Left forelimb (tissue), 1 donor: ENCODE data around the gene UNCX.

ENCODE experiments used
- DNase-seq: peaks from one replicate; pipeline ENCODE4 v3.0.0-alpha.2; 2018; ENCODE audit warnings: low spot score

UNCX gene

DNA sequence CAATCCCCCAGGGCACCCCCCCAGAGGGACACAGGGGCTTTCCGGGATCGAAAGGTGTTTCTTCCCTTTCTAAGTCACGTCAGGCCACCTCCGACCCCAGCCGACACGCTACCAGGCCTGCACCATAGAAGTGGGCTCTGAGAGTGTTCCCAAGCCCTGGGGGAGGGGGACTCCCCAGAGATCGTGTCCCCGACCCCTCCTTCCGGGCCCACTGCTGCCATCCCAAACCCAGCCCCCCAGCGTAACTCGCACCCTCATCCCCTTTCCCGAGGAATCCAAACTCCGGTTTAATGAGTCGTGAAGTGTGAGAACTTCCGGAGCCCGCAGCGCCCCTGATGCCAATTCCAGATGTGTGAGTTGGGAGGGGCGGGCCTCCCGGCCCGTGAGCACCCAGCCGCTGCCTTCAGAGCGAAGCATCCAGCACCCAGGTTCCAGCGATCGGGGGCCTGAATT, 11.3 kb downstream of the UNCX start:
- no peak for DNase-seq

DNA sequence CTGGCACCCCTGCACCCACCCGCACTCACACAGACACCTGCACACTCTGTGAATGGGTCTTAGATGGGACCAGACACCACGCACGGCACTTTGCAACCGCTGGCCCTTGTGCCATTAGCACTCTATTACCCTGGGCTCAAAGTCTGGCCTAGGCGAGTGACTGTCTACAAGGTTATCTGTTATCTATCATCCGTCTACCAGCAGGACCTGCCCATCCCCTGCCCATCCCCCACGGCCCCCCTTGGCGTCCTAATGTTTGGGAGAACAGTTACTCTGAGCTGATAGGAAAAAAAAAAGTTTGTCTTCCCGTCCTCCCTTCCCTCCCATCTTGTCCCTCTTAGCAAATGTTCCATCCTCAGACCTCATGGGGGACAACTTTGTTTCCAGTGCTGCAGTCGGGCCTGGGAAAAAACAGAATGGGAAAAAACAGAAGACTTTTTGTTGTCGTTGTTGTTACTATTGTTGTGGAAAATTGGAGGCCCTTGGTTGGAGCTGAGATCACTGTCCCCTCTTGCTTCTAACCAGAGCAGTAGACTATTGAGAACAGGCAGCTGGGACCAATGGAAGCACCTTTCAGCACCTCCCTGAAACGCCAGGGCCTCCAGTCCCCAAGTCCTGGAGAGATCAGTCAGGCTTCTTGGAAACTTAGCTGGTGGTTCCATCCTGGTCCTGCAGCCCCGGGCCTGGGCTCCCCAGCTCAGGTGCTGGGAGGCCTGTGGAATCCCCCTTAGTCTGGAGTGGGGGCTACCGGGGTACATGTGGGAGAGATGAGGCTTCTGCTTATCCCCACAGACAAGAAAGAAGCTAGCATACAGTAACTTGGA, 12.2 kb downstream of the UNCX start:
- DNase-seq: no peak

GRCh38 chr7:1245524-1246050, 12.9 kb downstream of the UNCX start:
- no peak for DNase-seq

DNA sequence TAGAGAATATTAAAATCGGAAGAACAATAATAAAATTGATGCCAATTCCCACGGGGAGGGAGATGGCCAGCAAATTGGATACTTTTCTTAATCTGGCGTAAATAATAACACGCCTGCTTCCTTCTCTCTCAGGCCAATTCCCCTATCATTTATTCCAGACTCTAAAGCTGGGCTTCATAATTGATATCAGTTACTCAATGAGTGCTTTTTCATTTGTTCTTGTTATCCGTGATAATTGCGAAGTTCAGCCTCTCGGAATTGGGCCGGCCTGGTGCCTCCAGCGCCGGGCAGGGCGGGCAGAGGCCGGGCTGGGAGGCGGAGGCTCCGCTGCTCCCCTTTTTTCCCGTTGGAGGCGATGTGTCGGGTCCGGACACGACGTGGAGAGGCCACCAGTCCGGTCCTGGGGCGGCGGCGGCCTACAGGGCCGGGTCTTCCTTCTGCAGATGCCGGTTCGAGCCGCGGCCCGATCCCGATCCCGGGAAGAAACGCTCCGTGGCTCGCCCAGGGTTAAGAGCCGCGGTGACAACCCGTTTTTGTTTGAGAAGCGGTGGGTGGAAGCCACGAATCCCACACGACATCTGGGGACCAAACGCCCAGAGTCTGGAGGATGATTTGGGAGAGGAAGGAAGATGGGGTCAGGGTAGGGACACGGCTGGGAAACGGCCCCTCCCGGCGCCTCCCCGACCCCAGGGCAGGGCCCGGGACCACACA, 13.6 kb downstream of the UNCX start:
- DNase-seq: no peak

DNA sequence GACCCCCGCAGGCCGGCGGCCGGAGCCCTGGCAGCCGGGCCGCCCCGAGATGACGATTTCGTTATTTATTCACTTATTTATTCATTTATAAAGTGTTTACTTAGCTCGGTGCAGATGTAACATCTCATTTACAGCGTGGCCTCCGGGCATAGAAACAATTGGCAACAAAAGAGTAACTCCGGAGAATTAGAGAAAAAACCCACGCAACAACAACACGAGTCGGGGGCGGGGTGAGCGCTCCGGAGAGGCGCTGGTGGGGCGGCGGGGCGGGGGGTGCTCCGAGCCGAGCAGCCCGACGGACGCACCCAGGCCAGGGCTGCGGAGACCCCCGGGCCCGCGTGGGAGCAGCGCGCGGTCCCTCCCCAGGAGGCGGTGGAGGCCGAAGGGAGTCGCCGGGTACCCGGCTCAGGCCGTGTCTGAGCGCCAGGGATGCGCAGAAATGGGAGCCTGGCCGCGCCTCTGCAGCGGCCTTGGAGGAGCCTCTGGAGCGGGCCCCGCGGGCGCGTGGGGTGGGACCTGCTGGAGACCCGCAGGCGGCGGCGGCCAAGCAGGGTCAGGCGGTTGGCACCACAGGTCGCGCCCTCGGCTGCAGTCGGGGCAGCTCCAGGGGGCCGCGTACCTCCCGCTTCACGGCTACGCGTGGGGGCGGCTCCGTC, 14.3 kb downstream of the UNCX start:
- no peak for DNase-seq

DNA sequence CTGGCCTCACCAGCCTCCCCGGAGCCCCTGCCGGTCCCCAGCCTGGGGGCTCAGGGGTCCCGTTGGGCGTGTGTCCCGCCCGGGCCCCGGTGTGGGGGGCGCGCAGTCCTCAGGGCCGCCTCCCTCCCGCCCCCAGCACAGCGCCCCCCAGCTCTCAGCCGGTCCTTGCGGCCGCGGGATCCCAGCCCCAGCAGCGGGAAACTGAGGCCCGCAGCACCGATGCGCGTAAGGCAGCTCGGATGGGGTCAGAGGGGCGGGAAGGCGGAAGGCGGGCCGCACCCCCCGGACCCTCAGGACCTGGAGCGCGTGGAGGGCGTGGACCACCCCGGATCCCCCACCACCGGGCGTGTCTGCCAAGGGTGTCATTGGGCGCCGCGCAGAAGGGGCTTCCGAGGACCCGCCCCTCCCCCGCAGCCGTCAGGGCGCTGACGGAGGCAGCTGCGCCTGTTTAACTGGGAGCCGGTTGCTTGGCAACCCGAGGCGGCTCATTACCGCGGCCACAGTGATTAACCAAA, 14.9 kb downstream of the UNCX start:
- no peak for DNase-seq

DNA sequence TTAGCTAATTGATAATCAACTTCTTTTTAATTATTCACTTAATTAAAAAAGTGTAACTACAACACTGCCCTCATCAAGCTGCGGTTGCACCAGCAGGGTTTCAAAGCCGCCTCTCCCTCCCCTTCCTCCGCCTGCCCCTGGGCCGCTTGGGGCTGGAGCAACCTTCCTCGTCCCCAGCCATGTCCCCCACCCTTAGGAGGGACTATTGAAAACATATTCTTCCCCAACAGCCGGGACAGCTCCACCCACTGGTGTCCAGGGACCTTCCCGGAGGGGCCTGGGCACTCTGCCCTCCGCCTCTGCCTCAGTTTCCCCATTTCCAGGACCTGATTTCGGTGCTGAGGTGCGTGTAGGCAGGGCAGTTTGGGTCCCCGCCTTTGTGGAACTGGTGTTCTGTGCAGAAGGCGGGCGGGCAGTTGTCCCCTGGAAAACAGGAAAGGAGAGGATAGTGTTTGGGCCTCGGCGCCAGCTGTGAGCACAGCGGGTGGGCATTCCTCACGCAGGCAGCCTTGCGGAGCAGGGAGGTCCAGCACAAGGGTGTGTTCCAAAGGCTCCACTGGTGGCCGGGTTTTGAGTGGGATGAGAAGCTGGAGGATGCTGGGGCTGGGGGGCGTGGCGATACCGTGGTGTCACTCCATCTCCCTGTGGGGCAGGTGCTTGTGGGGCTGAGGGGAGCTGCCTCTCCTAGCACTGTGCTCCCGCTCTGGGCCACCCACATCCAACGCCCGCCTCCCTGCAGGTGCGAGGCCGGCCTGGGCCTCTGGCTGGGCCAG, 15.7 kb downstream of the UNCX start:
- DNase-seq: no peak

DNA sequence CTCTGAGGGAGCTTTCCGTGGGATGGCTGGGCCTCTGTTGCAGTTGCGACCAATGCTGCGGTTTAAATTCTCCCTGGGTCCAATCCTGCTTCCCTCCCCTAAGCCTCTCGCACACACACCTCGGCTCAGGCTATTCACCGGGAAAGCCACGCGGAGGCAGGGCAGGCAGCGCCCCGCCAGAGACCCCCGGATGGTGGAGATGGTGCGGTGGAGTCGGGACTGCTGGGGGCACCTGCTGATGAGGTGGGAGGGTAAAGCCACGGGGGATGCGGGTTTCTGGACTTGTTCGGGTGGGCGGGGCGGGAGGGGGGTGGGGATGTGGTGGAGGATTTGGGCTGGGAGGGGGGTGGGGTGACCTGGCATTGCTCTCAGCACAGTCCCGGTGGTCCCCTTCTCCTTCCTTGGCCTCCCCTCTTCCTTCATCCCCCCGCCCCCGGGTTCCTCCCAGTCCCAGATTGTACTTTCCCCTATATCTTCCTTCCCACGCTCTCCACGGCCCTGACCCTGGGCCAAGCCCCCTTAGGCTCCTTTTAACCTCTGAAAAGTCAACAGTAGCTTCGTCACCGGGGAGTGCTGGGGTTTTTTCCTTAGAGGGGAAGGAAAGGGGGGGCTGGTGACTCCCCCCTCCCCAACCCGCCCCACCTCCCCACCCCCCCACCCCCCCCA, 16.4 kb downstream of the UNCX start:
- DNase-seq: no peak

DNA sequence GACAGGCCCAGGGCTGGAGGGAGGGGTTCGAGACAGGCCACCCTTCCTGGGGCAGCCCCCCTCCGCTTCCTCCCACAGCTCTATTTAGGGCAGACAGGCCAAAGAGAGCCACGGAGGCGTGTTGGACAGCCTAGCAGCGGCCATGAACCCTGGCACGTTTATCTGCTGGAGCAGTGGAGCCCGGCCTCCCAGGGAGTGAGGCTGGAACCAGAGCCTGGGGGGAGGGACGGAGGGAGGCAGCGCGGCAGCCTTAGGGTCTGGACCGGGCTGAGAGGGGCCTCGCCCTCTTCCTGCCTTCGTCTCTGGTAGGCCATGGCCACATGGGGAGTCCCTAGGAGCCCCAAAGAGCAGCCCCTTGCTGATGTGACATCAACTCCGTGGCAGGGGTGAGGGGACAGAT, 17.1 kb downstream of the UNCX start:
- no peak for DNase-seq

- no peak for DNase-seq
Observed at GRCh38 chr7:1250901-1251300, 18.2 kb downstream of the UNCX start.

DNA sequence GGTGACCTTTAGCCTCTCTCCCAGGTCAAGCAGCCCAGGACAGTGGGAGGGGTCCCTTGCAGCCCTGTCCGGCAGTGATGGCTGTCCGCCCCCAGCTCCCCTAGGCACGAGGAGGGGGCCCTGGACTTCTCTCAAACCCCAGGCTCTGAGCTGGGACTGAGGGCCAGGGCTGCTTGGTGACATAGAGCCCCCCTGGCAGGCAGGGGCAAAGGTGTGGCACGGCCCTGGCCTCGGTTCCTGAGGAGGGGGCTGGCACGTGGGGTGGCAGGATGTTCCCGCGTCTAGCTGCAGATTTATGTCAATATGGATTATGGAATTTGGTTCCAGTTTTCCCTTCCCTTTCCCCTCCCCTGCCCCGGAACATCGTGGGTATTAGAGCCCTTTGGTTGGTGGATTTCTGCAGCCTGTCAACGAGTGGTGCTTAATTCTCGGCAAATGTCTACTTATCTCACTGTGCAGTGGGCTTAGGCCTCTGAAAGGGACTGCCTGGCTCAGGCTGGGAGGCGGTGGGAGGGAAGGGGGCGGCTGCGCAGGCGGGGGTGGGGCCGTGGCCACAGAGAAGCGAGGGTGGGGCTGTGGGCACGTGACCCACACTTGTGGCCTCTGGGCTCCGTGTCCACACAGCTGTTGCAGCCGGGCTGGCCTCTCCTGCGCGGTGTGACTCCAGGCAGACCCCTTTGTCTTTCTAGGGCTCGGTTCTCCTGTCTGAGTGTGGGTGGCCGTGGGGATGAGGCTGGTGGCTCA, 19.3 kb downstream of the UNCX start:
- DNase-seq: no peak

DNA sequence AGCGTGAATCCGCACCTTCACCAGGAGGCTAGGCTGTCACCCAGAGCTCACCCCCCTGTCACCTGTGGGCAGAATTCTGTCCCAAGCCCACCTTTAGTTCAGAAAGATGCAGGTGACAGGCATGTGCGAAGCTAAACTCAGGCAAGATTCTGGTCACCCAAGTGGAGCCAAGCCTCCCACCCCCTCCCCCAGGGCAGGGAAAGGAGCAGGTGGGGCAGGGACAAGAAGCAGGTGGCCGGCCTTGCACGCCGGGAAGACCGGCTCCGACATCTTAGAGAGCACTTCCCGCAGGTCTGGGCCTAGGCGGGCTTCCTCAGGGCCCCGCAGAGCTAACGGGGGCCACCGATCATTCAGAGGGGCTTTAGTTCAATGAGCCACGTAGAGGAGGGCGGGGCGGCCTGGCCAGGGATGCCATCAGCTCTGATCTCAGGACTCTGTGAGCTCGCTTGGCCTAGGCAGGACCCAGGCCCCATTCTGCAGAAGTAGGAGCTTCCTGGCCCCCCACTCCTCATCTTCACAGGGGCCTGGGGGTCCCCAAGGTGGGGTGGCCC, 19.9 kb downstream of the UNCX start:
- no peak for DNase-seq

DNA sequence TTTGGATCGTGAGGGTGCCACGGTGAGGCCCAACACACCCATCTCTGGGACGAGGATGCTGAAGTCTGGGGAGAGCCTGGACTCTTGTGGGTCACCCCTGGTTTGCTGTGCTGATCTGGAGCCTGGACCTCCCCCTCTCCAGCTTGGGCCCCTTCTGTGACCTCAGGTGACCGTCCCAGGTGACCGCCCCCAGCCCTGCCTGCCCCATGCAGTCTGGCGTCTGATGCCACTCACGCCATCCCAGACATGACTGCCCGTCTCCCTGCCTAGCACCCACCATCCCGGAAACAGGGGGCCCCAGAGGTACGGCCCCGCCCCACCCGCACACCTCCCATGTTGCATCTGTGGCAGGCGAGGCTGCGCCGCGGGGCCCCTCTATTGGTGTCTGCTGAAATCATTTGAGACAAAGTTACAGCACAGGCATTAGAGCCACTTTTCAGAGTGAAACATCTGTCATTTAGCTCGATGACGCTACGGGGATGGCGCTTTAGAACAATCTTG, 21.1 kb downstream of the UNCX start:
- no peak for DNase-seq

DNA sequence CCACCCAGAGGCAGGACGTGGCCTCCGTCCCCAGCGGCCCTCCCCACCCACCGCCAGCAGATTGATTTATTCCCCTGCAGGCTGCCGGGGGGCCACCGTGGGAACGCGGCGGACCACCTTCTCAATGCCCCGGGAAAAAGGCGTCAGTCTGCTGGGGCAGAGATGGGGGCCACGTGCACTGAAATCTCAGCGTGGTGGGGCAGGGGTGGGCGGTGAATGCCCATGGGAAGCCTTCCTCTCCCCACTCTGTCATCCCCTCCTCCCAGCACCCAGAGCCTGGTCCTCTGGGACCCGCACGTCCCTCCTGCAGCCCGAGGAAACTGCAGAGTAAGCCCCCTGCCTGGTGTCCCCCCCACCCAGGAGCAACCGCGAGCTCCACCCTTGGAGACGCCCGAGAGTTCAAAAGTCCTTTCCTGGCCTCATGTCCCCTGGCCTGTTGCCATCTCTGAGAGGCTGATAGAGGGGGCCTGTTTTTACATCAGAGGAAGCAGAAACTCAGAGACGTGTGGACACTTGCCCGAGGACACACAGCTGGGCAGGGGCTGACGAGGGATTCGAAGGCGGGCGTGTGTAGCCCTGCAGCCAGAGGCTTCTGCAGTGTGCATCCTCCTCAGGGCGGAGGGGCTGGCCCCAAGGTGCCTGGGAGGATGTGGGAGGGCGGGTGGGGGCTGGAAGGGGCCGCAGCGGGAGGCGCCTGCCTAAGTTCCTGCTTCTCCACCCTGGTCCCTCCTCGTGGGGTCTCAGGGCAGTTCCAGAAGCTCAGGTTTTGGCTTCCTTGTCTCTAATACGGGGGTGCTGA, 21.8 kb downstream of the UNCX start:
- DNase-seq: no peak

DNA sequence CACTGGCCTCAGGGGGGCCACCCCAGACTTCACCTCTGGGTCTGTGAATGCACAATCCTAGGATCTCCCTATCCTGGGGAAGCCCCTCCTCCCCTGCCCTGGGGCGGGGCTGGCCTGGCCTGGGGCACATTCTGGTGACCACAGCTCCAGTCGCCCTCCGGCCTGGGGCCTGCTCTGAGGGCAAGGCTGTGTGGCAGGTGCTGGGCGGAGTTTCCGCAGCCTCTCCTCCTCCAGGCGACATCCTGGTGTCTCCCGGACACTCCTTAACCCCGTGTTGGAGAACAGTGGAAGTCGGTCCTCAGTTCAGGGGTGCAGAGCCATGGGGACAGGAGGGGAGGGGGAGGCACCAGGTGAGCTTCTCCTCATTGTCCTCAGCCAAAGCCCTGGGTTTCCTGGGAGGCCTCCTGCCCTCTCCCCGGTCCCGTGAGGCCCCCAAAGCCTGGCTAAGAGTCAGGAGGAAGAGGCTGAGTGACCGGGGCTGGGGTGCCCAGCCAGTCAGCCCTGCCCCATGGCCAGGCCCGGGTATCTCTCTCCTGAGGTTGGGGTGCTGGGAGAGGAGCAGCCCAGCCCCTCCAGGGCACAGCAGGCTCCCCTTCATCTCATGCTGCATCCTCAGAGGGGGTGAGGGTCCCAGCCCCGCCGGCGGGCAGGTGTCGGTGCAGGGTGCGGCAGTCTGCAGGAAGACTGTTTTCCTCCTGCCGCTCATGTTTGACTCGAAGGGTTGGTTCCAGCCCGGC, 22.6 kb downstream of the UNCX start:
- no peak for DNase-seq

GRCh38 chr7:1255817-1256340, 23.2 kb downstream of the UNCX start:
- DNase-seq: no peak

- no peak for DNase-seq
Observed at GRCh38 chr7:1256621-1257020, 23.9 kb downstream of the UNCX start.

- no peak for DNase-seq
Observed at GRCh38 chr7:1257221-1257620, 24.5 kb downstream of the UNCX start.
